Colonic mucosa (tissue), 4 donors: ENCODE measurements around the gene MTMR12. TPM values are rescaled to one million over a fixed set of nuclear protein-coding genes. Genes with fewer than 3 reads are reported as not detected.

ENCODE experiments used
- DNase-seq: peaks from one replicate; pipeline ENCODE4 v3.0.0-alpha.2; 2020
- H3K27ac ChIP-seq: fragments of 200-600 bp; one replicate; pipeline ENCODE4 v1.8.0; 2021
- H3K27me3 ChIP-seq: fragments of 200-600 bp; one replicate; pipeline ENCODE4 v1.8.0; 2021
- H3K36me3 ChIP-seq: fragments of 200-600 bp; one replicate; pipeline ENCODE4 v1.8.0; 2021
- H3K4me1 ChIP-seq: fragments of 200-600 bp; one replicate; pipeline ENCODE4 v1.8.0; 2021; ENCODE audit warnings: mild to moderate bottlenecking
- H3K4me3 ChIP-seq: fragments of 200-600 bp; one replicate; pipeline ENCODE4 v1.8.0; 2021
- H3K9ac ChIP-seq, 2 donors: one replicate each; pipeline ENCODE4 v1.7.0; 2013; ENCODE audit warnings: control low read depth in 2 of 2, low read depth in 2 of 2, low read length in 2 of 2
- H3K9me3 ChIP-seq: fragments of 200-600 bp; one replicate; pipeline ENCODE4 v1.8.0; 2021
- intact Hi-C: fragments of 100-400 bp; cut with DNase I; formaldehyde crosslinking; loops from one replicate; pipeline ENCODE4 v1.14.1; 2022
- total RNA-seq, 2 donors: library from RNA; stranded (reverse); fragmentation: NEBNext Ultra II Directional in 1 of 2; extraction: Animal tissue kit (Norgen Biotek cat#: 25700) in 1 of 2; gene quantifications; one replicate each; pipeline ENCODE4 v1.2.1, GENCODE V29; 2021
- TF ChIP-seq, protein P1 (sequence below): fragments of 200-600 bp; IDR thresholded peaks from one replicate; pipeline ENCODE4 v1.8.0; 2022; ENCODE audit warnings: antibody characterized with exemption, mild to moderate bottlenecking
- donor health status: healthy.
- donor health status: DM: no; HTN: no; CAD: no.
- donor health status: DM: no; HTN: no; CAD: no.

The MTMR12 gene
- total RNA-seq, 2 donors from 2014 or later: 23.2 to 23.8 TPM

DNA sequence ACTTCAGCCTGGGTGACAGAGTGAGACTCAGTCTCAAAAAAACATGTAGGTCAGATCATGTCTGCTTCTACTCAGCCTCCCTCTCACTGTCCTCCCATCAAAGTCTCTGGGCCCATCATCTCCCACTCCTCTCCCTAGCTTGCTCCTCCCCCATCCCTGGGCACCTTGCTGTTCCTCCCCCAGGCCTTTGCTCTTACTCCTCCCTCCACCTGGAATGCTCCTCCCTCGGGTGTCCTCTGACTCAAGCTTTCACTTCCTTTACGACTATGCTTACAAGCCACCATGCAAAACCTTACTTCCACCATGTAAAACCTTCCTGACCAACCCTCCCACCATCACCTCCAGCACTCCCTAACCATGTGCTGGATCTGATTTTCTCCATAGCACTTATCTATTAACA is 51.5 kb downstream of the MTMR12 start:
- H3K9ac ChIP-seq: no peak overlapping the region
- intact Hi-C loops: no loop called here
- H3K4me3 ChIP-seq: no peak overlapping the region
- no peaks in the 10 kb centered on the region for H3K9me3 ChIP-seq
- H3K27me3 ChIP-seq: no peaks in the 10 kb centered on the region
- no peaks in the 10 kb centered on the region for H3K4me1 ChIP-seq
- no peak overlapping the region for H3K27ac ChIP-seq
- H3K36me3 ChIP-seq: peaks cover 8% of the 10 kb centered on the region
- DNase-seq: no peak
- TF ChIP-seq, protein P1, sequence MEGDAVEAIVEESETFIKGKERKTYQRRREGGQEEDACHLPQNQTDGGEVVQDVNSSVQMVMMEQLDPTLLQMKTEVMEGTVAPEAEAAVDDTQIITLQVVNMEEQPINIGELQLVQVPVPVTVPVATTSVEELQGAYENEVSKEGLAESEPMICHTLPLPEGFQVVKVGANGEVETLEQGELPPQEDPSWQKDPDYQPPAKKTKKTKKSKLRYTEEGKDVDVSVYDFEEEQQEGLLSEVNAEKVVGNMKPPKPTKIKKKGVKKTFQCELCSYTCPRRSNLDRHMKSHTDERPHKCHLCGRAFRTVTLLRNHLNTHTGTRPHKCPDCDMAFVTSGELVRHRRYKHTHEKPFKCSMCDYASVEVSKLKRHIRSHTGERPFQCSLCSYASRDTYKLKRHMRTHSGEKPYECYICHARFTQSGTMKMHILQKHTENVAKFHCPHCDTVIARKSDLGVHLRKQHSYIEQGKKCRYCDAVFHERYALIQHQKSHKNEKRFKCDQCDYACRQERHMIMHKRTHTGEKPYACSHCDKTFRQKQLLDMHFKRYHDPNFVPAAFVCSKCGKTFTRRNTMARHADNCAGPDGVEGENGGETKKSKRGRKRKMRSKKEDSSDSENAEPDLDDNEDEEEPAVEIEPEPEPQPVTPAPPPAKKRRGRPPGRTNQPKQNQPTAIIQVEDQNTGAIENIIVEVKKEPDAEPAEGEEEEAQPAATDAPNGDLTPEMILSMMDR: no peak

DNA sequence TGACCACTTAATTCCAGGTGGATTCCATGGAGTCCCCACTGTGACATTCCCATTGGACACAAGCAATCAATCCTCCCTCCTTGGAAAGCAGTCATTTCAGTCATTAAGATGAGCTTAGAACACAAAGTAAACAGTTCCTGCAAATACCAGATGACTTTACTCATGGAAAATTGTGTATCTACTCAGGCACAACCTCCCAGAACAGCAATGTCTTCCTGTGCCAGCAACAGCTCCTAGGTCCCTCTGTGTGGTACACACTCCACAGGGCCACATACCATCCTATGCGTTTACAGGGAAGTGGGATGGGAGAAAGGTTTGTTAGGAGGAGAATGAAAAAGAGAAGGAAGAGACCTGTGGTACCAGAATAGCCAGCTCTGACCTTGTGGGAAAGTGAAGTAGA is 53.7 kb downstream of the MTMR12 start:
- DNase-seq: no peak
- intact Hi-C loops: no loop called here
- H3K9me3 ChIP-seq: no peaks in the 10 kb centered on the region
- no peaks in the 10 kb centered on the region for H3K27me3 ChIP-seq
- H3K9ac ChIP-seq: no peak overlapping the region
- H3K27ac ChIP-seq: no peak overlapping the region
- TF ChIP-seq, protein P1: no peak
- peaks cover 8% of the 10 kb centered on the region for H3K36me3 ChIP-seq
- no peak overlapping the region for H3K4me3 ChIP-seq
- no peaks in the 10 kb centered on the region for H3K4me1 ChIP-seq

DNA sequence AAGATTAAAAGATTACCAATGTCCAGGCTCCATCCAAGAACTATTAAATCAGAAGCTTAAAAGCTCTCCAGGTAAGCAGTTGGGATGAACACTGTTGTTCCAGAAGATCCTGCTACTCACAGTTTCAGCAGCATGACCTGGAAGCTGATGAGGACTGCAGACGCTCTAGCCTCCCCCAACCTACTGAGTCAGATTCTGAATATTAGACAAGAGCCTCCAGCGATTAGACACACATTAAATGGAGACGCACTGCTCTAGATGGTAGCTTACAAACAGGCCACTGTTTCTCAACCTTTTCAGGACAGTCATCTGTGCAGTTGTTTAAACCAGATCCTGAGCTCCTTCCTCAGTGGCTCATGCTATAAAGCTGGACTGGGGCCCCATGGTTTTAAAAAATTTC is 54.3 kb downstream of the MTMR12 start:
- intact Hi-C loops: no loop called here
- no peak for DNase-seq
- H3K27ac ChIP-seq: no peak overlapping the region
- H3K27me3 ChIP-seq: no peaks in the 10 kb centered on the region
- H3K4me1 ChIP-seq: no peaks in the 10 kb centered on the region
- peaks cover 8% of the 10 kb centered on the region for H3K36me3 ChIP-seq
- no peak overlapping the region for H3K4me3 ChIP-seq
- TF ChIP-seq, protein P1: no peak
- no peaks in the 10 kb centered on the region for H3K9me3 ChIP-seq
- no peak overlapping the region for H3K9ac ChIP-seq

DNA sequence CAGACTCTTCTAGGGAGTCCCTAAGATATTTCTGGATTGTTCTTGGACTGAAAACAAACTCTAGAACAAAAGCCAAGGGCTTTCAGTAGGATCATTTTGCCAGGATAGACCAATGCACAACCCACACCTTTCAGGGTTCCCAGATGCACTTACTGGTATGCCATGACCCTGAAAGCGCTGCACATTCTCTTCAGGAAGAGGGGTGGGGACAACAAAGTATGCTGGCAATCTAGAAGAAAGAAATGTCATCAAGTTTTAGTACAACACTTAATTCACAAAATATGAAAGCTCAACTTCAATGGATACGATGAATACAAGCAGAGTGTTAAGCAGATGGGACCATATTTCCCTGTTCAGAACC is 57.2 kb downstream of the MTMR12 start:
- Histone ChIP-seq H3K27ac (no peak overlapping the region), H3K27me3 (no peaks in the 10 kb centered on the region), H3K36me3 (no peaks in the 10 kb centered on the region), H3K9me3 (no peaks in the 10 kb centered on the region), H3K4me1 (no peaks in the 10 kb centered on the region), H3K4me3 (no peak overlapping the region), H3K9ac (no peak overlapping the region)
- intact Hi-C loops: no loop called here
- TF ChIP-seq, protein P1: no peak
- DNase-seq: no peak

DNA sequence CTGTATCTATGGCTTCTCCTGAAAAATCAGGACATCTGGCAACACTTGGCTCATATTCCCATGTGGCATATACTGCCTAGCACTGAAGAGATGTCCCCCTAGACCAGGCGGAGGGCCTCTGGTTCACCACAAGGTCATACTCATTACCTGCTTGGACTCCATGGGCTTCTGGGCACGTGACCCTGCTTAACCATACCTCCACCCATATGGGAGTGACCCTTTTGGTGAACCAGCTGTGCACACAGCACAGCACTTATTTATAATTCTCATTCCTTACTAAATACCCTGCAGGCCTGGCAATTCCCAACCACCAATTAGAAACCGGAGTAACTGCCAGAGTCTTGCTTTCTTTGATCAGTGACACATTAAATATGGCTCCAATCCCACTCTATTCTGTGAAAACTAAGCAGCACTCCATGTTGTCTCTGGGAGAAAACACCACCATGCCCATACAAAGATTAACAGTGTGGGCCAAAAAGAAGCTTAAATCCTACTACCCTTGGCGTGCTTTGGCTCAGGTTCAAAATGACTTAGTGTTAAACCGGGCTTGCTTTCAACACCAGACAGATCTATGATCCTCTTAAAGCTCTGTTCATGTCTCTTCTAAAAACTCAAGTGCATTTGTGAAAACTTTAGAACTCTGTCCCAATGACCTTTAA is 57.7 kb downstream of the MTMR12 start:
- Histone ChIP-seq H3K9me3 (no peaks in the 10 kb centered on the region), H3K9ac (no peak overlapping the region), H3K4me1 (no peaks in the 10 kb centered on the region), H3K27ac (no peak overlapping the region), H3K36me3 (no peaks in the 10 kb centered on the region), H3K4me3 (no peak overlapping the region), H3K27me3 (no peaks in the 10 kb centered on the region)
- no peak for DNase-seq
- intact Hi-C loops: no loop called here
- TF ChIP-seq, protein P1: no peak
